ENCODE data around the gene CD200R1. TPM values are rescaled to one million over a fixed set of nuclear protein-coding genes. Genes with fewer than 3 reads are reported as not detected.

CD200R1 gene
- total RNA-seq, 1 donor from 2014 or later: 0.18 TPM

DNA sequence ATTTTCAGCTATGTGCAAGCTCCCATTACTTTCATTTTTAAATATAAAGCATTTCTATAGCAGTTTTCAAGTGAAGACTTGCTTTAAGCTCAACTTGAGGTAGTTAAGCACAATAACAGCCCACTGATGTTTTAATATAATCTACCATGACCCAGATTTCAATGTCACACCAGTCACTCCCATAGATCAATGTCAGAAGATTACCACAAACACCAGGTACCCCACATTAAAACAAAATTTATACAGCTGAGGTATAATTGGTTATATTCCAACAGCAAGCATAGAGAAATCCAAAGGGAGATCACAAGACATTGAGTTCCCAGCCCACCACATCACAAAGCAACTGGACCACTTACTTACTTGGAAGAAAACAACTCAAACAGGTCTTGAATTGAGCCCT, 38.7 kb upstream of the CD200R1 start:
- H3K4me3 Mint-ChIP-seq (ENCODE audit: unreplicated experiment): no peak overlapping the region
- TF ChIP-seq, protein P1, sequence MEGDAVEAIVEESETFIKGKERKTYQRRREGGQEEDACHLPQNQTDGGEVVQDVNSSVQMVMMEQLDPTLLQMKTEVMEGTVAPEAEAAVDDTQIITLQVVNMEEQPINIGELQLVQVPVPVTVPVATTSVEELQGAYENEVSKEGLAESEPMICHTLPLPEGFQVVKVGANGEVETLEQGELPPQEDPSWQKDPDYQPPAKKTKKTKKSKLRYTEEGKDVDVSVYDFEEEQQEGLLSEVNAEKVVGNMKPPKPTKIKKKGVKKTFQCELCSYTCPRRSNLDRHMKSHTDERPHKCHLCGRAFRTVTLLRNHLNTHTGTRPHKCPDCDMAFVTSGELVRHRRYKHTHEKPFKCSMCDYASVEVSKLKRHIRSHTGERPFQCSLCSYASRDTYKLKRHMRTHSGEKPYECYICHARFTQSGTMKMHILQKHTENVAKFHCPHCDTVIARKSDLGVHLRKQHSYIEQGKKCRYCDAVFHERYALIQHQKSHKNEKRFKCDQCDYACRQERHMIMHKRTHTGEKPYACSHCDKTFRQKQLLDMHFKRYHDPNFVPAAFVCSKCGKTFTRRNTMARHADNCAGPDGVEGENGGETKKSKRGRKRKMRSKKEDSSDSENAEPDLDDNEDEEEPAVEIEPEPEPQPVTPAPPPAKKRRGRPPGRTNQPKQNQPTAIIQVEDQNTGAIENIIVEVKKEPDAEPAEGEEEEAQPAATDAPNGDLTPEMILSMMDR (IDR thresholded peaks at IDR 0.05; ENCODE audit: unreplicated experiment): no peak
- peak overlapping the region; percentile 48 for H3K27ac Mint-ChIP-seq (ENCODE audit: unreplicated experiment)
- peaks cover 6% of the 10 kb centered on the region for H3K27me3 Mint-ChIP-seq (ENCODE audit: unreplicated experiment)
- H3K9me3 Mint-ChIP-seq (ENCODE audit: unreplicated experiment): no peaks in the 10 kb centered on the region
- peaks cover 20% of the 10 kb centered on the region for H3K36me3 Mint-ChIP-seq (ENCODE audit: low read depth, unreplicated experiment)
- H3K4me1 Mint-ChIP-seq (ENCODE audit: unreplicated experiment): peaks cover 8% of the 10 kb centered on the region
- DNase-seq (ENCODE audit: low spot score): no peak

DNA sequence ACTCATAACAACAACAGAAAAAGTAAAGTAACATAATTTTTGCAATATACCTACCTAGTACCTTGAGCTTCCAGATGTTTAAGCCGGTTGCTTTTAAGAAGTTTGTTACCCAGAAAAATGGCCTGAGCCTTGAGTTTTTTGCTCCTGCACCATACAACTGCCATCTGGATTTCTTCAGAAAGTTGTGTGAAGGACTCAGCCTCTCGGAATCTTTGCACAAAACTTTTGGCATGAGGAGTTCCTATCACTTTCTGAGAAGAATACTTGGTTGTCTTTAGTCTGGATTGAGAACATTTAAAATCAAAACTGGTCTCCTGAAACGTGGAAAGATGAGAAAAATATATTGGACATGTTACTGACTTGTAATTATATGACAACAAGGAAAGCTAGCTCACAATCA, 33.2 kb upstream of the CD200R1 start:
- Mint-ChIP-seq H3K9me3 (ENCODE audit: unreplicated experiment) (no peaks in the 10 kb centered on the region), H3K27me3 (ENCODE audit: unreplicated experiment) (peaks cover 2% of the 10 kb centered on the region), H3K36me3 (ENCODE audit: low read depth, unreplicated experiment) (peaks cover 12% of the 10 kb centered on the region), H3K4me3 (ENCODE audit: unreplicated experiment) (no peak overlapping the region), H3K27ac (ENCODE audit: unreplicated experiment) (no peak overlapping the region), H3K4me1 (ENCODE audit: unreplicated experiment) (no peaks in the 10 kb centered on the region)
- TF ChIP-seq, protein P1 (IDR thresholded peaks at IDR 0.05; ENCODE audit: unreplicated experiment): no peak
- no peak for DNase-seq (ENCODE audit: low spot score)

DNA sequence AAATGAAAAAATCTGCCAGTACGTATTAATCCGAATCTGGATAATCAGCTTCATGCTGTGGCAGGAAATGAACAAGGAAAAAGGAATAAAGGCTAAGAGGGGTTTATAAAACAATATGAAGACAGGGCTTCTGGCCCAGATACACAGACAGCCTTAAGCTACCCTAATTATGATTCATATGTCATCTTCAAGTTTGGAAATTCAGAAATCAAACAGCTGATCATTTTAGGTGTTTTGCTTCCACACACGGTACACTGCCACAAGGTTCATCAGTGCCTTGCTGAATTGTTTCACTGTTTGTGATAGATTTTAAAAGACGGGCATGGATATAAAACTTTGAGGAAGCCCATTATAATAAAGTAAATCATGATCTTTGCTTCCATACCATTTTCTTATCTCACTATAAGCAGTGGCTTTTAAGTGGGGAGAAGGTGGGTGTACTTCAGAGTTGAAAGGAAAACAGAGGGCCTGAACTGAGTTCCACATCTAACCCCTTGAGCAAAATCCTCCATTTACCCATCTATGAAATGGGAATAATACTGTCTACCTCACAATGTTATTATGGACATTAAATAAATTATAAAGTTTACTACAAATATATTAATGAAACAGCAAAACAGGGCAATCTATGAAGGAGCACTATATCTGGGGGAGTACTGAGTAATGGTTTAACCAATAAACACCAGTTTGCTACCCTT, 31.6 kb upstream of the CD200R1 start:
- Mint-ChIP-seq H3K27me3 (ENCODE audit: unreplicated experiment) (no peaks in the 10 kb centered on the region), H3K4me3 (ENCODE audit: unreplicated experiment) (no peak overlapping the region), H3K27ac (ENCODE audit: unreplicated experiment) (no peak overlapping the region), H3K9me3 (ENCODE audit: unreplicated experiment) (no peaks in the 10 kb centered on the region), H3K36me3 (ENCODE audit: low read depth, unreplicated experiment) (peaks cover 15% of the 10 kb centered on the region), H3K4me1 (ENCODE audit: unreplicated experiment) (no peaks in the 10 kb centered on the region)
- no peak for DNase-seq (ENCODE audit: low spot score)
- TF ChIP-seq, protein P1 (IDR thresholded peaks at IDR 0.05; ENCODE audit: unreplicated experiment): no peak

DNA sequence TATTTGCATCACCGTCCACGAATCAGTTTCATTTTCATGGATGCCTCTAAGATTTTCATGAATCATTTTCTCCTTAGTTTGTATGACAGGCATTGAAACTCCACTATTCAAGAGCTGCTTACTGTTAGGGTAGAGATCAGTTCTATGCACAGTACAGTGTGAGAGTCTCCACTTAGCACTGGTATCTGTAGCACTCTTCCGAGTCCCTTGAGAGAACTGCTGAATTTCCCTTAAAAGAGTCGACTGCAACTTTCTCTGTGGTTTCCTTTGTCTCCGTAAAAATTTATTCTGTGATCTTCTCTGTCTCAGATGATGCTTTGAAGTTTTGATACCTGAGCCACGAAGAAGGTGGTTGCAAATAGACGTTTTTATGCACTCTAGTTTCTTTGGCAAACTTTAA, 30.7 kb upstream of the CD200R1 start:
- peaks cover 15% of the 10 kb centered on the region for H3K36me3 Mint-ChIP-seq (ENCODE audit: low read depth, unreplicated experiment)

DNA sequence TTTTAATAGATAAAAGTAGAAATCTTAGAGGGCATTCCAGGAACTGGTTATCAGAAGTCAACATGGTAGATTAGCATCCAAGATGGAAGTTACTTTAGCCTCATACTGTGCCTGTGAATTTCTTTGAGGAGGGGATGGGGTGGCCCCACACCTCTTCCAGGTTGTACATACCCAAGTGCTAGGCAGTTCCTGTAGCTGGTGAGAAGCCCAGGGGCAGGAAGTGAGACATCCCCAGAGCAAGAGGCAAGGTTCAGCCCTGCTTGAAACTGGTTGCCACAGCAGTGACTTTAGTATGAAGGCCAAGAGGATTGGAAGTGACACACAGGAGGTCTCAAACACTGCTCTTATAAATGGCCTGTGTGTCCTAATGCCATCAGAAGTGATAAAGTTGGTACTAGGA, 27.8 kb upstream of the CD200R1 start:
- no peaks in the 10 kb centered on the region for H3K4me1 Mint-ChIP-seq (ENCODE audit: unreplicated experiment)
- no peaks in the 10 kb centered on the region for H3K9me3 Mint-ChIP-seq (ENCODE audit: unreplicated experiment)
- H3K27ac Mint-ChIP-seq (ENCODE audit: unreplicated experiment): peak overlapping the region; percentile 27
- TF ChIP-seq, protein P1 (IDR thresholded peaks at IDR 0.05; ENCODE audit: unreplicated experiment): no peak
- H3K27me3 Mint-ChIP-seq (ENCODE audit: unreplicated experiment): no peaks in the 10 kb centered on the region
- no peak for DNase-seq (ENCODE audit: low spot score)
- no peak overlapping the region for H3K4me3 Mint-ChIP-seq (ENCODE audit: unreplicated experiment)
- H3K36me3 Mint-ChIP-seq (ENCODE audit: low read depth, unreplicated experiment): peaks cover 9% of the 10 kb centered on the region

More for the DNA sequence above, 30.7 kb upstream of the CD200R1 start:
- H3K4me1 Mint-ChIP-seq (ENCODE audit: unreplicated experiment): no peaks in the 10 kb centered on the region
- H3K27ac Mint-ChIP-seq (ENCODE audit: unreplicated experiment): no peak overlapping the region
- H3K4me3 Mint-ChIP-seq (ENCODE audit: unreplicated experiment): no peak overlapping the region
- no peaks in the 10 kb centered on the region for H3K27me3 Mint-ChIP-seq (ENCODE audit: unreplicated experiment)
- H3K9me3 Mint-ChIP-seq (ENCODE audit: unreplicated experiment): no peaks in the 10 kb centered on the region
- TF ChIP-seq, protein P1 (IDR thresholded peaks at IDR 0.05; ENCODE audit: unreplicated experiment): no peak
- DNase-seq (ENCODE audit: low spot score): no peak
